RCC 7860 (cell line): ENCODE data around the gene LDB2.

ENCODE experiments used
- DNase-seq: peaks from one replicate; pipeline ENCODE4 v3.0.0-alpha.2; 2015; ENCODE audit warnings: low spot score
- FAIRE-seq: peaks from 2 replicates; lab custom pipeline; 2012; peaks lifted over from hg19 to GRCh38; lab: Jason Lieb, UNC

LDB2 gene

DNA sequence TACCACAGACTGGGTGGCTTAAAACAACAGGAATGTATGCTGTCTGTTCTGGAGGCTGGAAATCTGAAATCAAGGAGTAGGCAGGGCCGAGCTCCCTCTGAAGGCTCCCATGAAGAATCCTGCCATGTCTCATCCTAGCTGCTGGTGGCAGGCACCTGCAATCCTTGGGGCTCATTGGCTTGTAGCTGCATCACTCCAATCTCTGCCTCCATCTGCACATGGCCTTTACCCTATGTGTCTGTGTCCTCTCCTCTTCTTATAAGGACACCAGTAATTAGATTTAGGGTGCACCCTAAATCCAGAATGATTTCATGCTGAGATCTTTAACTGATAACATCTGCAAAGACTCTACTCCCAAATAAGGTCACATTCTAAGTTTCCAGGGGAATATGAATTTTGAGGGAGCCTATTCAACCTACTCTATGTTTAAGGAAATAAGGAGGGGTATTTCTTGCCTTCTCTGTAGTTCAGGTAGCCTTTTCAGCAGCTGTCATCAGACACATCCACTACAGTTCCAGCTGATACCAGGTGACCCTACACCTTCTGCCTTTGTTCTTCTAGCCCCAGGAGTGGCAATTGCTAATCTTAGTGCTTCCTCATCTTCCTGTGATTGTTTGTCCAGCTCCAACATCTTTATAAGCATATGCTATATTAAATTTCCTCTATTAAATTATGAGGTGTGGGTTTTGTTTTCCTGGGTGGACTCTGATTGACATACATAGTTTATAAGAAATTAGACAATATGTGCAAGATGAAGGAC is 377.1 kb downstream of the LDB2 start:
- FAIRE-seq = no peak
- no peak for DNase-seq

DNA sequence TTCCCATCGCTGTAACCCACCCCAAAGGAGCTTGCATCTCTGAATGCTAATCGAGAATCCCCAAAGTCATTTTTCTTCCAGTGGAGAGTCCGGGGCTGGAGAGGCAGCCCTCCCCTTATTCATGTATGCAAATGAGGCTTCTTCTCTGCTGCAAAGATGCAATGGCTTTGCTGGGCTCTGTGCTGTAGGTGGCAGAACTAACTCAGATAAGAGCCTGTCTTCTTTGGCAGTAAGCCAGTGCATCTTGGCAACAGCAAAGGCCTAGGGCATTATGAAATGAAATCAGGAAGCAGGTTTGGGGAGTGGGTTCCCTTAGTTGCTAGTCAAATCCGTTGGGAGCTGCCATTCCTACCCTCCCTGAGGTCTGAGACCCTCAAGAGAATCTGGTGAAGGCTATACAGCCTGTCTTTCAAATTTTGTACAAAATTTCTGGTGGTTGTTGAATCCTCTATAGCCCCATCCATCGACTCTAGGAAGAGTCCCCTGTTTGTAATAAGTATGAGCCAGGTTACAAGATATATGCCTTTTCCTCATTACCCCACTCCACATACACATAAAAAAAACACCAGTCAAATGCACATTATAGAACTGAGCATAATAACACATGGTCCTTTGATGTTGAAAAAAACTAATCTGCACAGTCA is 381.5 kb downstream of the LDB2 start:
- DNase-seq = no peak
- FAIRE-seq = no peak

DNA sequence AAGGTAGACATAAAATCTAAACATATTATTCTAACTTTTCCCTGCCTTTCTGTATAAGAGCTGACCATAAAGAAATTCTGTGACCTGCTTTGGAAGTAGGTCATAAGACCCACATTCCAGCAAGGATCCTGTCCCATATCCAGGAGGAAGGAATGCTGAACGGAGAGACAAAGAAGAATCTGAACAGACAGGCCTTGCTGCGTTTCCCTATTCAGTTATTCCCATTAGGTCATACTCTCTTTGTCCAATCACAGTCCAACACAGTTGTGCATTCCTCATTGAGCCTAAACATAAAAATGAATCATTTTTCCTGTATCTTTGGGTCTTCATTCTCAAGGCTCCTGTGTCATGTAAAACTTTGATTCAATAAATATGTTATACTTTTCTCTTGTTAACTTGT is 384.6 kb downstream of the LDB2 start:
- no peak for FAIRE-seq

DNA sequence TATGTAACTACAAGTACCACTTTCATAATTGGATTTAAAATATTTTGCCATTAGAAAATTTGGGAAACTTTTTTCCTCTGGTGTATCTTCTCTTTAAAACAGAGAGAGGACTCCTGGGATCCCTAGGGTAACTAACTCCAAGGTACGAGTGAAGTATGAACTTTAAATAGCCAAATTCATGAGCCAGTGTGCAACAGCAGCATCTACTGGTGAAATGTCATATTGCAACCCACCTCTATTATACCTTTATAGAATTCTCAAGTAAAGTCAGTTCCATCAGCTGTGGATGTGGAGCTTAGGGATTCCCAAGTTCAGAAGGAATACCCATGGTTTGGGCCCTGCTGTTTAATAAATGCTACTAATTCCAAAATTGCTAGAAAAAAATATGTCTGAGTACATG is 389.5 kb downstream of the LDB2 start:
- no peak for FAIRE-seq

More for the DNA sequence above, 384.6 kb downstream of the LDB2 start:
- DNase-seq = no peak

DNA sequence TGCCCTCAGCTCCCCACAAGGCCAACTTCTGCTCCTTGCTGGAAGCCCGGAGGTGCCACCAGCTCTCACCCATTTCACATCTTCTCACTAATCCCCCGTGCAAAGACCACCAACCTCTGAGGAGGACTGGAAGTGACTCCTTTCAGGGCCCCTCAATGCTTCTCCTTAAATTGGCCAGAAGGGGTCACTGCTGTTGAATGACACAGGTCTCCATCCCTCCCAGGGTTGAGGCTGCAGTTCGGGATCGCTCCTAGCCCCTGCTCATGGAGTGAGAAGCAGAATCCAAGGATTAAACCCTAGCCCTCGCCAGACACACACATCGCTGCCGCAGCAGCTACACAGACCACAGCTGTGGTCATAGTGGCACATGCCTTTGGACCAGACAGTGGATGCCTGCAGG is 392.7 kb downstream of the LDB2 start:
- FAIRE-seq (no peak), DNase-seq (no peak)

More for the DNA sequence above, 389.5 kb downstream of the LDB2 start:
- no peak for DNase-seq

DNA sequence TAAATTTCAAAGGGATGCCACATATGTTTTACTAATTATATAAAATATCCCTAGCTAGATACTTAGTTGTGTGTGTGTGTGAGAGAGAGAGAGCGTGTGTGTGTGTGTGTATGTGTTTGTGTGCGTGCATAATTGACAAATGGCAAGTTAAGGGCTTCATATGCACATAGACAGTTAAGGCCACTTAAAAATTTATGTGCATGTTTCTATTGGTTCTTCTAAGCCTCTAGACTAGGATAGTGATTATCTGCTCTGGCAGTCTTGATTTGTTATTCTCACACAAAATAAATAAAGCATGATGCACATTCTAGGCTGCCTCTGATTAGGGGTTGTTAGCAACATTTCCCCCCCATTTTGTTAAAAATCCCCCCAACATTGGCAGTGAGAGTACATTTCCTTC is 393.2 kb downstream of the LDB2 start:
- no peak for FAIRE-seq
- no peak for DNase-seq

DNA sequence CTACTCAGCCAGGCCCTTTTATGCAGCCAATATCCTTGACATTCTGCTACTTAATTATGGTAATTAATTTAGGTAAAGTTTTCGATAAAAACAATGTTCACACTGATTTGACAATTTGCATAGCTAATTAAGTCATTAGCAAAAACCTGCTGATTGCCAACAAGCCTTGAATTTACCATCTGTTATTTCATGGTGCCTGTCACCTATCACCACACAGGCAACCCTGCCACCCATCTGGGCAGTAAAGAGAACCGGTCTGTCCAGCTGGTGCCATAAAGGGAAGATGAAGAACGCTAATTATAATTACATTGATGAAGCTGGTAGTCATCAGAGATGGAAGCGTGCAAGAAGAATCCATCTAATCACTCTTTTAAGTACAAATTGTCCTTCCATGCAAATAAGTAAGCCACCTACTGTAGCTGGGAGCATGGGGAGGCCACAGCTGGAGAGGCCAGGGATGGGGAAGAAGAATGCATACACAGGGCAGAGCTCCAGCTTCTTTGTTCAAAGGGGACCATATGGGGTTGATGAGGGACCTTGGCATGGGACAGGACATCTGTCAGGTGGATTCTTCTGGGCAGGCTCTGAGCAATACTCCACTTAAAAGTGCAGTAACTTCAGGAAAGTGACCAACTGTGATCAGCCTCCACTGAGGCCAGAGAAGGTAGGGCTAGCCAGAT is 394.9 kb downstream of the LDB2 start:
- FAIRE-seq = no peak
- no peak for DNase-seq

DNA sequence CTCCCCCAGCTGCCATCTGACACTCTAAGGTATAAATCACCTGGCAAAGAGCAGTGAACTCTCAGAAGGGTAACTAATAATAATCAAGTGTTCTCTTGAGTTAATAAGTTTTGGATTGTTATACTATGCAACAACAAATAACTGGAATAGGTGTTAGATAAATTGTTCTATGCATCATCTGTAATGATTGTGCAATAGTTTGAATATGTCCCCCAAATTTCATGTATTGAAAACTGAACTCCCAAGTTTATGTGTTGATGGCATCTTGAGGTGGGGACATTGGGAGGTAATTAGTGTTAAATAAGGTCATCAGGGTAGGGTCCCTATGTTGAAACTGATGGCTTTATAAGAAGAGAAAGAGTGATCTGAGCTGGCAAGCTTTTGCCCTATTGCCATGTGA is 399.5 kb downstream of the LDB2 start:
- FAIRE-seq = no peak
- no peak for DNase-seq

DNA sequence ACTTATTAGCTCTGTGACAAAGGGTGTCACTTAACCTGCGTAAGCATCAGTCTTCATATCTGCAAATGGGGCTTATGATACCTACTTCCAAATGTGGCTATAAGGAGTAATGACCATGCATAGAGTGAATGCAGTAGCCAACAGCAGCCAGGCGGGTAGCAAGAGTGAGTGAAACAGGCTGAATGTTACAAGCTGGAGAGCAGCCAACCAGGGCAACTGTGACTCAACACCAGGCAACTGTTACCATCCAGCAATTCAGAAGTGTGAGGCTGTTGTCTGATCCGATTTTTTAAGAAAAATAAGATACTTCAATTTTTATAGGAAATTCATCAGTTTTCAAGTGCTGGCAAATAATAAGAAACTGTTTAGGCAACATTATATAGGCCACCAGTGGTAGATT is 401.9 kb downstream of the LDB2 start:
- FAIRE-seq (no peak), DNase-seq (peak; percentile 7)

DNA sequence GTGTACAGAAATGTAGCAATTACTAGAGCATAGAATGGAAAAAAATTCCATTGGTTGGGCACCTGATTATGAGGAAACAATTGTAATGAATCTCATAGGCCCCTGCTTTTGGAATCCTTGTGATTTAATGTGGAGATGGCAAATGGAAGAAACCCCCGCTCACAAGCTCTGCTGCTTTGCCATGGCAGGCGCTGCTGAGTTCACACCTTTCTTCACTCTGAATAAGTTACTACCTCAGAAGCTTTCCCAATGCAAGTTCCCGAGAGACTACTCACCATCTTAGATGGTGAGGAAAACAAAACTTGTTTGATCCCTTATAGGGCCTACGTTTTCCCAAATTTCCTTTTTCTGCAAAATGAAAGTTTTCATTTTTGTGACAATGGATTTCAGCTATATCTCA is 405.6 kb downstream of the LDB2 start:
- DNase-seq = no peak
- FAIRE-seq = no peak

DNA sequence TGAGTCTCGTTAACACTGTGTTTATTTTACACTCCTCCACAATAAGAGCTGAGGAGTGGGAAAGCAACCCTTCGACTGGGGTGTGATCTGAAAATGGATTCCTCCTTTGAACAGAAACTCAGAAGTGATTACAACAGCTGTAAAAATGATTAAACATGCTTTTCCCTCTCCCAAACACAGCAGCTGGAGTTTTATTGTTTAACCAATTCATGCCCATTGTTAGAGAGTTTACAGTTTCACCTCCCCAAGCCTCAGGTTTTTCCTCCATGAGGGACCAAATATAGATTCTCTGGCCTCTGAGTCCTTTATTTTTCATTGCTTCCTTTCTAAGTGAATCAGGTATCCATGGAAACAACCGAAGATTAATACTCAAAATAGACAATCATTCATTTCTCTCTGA is 409.2 kb downstream of the LDB2 start:
- DNase-seq (no peak), FAIRE-seq (no peak)

DNA sequence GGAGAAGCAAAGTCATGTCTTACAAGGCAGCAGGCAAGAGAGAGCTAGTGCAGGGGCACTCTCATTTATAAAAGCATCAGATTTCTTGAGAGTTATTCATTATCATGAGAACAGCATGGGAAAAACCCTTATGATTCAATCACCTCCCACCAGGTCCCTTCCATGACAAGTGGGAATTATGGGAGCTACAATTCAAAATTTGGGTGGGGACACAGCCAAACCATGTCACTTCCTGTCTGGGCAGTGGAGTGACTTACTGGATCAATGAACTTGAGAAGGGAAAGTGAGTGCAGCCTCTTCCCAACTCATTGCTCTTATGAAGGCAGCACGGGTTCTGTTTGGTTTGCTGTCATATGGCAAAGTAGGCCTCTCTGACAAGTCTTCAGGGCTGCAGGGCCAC is 410.4 kb downstream of the LDB2 start:
- DNase-seq = no peak
- FAIRE-seq = no peak

DNA sequence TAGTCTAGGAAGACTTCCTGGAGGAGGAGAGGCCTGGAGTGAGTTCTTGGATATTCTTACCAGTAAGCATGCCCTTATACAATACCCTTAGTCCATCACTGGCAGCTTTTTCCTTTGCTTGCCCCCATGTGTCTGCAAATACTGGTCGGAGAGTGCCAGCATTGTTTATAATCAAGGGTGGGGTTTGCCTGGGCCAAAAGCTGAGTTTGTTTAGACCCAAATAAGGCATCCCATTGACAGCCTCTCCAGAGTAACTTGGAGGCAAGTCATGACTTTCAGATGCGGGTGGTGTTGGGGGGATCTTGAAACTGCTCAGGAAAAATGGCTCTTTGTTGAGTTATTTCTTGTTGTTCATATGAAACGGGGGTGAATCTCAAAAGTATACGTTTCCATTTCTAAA is 413.7 kb downstream of the LDB2 start:
- no peak for DNase-seq
- no peak for FAIRE-seq

DNA sequence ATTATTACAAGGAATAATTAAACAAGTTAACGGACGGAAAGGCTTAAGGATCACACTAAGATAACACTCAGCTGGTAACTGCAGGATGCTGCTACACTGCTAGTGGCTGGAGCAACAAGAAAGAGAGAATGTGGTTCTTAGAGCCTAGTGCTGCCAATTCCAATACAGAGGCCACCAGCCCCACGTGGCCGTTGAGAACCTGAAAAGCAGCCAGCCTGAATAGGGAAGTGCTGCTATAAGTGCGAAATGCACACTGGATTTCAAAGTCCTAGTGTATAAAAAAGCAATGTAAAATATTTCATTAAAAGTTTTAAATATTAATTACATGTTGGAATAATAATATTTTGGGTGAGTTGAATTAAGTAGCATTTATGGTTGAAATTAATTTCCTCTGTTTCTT is 414.9 kb downstream of the LDB2 start:
- no peak for FAIRE-seq
- no peak for DNase-seq

DNA sequence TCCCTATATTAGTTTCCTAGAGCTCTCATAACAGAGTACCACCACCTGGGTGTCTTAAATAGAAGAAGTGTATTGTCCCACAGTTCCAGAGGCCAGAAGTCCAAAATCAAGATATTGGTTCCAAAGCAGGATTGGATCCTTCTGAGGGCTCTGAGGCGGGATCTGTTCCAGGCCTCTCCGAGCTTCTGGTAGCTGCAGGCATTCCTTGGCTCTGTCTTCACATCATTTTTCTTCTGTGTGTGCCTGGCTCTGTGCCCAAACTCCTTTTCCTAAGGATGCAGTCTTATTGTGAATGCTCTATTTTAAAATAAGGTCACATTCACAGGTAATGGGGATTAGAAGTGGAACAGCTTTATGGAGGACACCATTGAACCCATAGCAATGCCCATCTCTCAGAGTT is 418.4 kb downstream of the LDB2 start:
- FAIRE-seq (no peak), DNase-seq (no peak)

DNA sequence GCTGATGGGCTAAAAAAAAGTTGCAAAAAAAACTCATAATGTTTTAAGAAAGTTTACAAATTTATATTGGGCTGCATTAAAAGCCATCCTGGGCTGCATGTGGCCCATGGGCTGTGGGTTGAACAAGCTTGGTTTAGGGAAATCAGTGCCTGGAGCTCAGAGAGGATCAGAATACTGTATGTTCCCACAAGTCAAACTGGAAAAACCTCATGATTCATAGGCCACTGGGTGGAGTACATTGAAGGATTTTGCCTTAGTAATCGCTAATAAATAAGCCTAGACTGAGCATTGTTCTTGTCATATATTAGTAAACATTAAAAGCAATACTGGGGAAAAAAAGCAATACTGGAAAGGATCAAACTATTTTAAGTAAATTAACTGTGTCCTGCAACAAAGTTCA is 425.9 kb downstream of the LDB2 start:
- DNase-seq = no peak
- FAIRE-seq = no peak

DNA sequence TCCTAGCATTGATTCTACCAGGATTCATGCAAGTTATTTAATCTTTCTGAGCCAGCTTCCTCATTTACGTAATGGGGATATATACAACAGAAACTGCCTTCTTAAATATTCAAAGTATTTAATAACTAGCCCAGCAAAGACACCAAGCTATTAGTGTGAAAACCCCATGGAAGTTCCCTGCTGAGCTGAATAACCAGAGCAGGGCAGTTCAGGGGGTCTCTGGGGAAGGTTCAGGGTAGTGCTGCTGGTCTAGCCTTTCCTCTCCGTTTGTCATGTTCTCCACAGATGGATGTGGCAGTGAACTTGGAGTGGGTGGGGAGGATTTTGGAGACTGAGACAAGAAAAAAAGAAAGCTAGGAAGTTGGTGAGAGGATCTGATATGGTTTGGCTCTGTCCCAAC is 431.4 kb downstream of the LDB2 start:
- no peak for FAIRE-seq

DNA sequence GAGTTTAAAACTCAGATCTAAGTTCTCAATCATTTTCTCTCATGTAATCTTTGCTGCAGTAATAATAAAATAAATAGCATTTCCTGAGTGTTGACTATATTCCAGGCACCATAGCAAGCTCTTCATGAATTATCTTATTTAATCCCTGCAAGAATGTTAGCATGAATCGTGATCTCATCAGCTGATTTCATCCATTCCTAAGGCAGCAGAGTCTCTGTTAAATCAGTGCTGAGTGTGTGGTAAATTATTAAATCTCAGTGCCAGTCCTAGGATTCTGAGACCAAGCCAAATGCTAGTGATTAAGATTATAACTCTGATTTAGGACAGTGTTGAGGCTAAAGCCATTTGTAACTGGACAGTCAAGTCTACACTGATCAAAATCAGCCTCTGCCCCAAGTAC is 431.9 kb downstream of the LDB2 start:
- no peak for DNase-seq
- no peak for FAIRE-seq

More for the DNA sequence above, 431.4 kb downstream of the LDB2 start:
- DNase-seq = no peak

DNA sequence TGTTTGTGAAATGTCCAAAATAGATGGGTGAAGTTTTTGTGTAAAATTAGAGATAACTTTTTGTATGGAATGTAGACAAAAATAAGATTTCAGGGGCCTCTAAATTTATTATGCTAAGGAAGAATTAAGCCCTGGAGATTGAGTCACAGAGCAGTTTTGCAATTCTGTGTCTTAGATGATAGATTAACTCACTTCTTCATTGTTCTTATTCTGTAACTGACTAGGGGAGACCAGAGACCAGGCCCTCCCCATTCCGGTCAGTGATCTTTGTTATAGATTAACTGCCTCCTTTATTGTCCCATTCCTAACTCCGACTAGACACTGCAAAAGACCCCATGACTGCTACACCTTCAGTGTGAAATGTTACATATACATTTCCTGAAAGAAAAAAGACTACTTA is 433.8 kb downstream of the LDB2 start:
- FAIRE-seq (no peak), DNase-seq (no peak)

DNA sequence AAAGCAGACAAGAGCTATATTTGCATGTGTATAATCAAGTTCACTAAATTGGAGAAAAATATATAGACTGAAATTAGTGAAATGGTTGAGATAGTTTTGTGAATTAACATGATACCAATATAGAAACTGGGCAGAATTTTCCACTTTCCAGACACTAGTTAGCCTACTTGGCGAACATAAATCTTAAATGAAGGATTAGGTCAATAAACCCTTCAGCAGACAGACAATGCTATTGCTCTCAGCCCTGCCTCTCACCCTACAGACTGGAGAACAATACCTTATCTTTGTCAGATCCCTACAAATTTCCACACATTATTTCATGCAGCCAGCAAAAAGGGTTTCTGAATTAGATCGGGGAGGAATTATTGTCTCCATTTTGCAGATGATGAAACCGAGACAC is 435.8 kb downstream of the LDB2 start:
- DNase-seq (no peak), FAIRE-seq (no peak)

DNA sequence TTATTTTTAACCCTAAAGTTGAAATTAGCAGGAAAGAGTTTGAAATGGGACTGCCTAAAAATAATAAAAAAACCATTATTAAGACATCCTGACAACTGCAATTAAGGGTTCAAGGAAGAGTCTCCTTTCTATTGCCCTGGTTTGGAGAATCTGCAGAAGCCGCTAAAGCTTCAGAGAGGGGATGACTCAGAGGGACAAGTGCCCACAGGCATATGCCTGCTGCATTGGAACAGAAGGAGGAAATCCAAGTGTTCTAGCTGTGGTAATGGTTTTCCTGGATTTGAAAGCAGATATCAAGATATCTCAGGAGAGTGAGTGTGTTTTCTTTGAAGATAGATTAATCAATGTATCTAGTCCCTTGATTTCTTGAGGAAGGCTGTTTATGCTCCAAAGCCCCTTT is 437.1 kb downstream of the LDB2 start:
- FAIRE-seq (no peak), DNase-seq (no peak)

DNA sequence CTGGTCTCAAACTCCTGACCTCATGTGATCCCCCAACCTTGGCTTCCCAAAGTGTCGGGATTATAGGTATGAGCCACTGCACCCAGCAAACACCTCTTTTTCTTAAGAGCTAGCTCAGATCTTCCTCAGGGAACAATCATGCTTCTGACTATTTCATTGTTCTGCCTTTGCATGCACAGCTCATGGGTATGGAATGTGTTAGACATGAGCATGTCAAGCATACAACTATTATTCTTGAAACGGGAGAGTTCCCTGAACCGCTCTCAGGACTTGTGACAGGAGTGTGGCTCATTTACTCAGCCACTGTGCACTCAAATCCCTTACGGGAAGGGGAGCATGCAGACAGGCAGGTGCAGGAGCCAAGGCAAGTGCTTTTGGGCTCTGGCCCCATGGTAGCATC is 440.5 kb downstream of the LDB2 start:
- FAIRE-seq (no peak), DNase-seq (no peak)
